GM12873 (cell line): ENCODE data around the gene PDIA2.

ENCODE experiments used
- TF ChIP-seq, protein P1 (sequence below): IDR thresholded peaks from 2 replicates; pipeline ENCODE4 v1.5.1; 2012; ENCODE audit warnings: low read depth, mild to moderate bottlenecking, moderate library complexity, low read length, control low read depth; ENCODE audit not compliant: insufficient read depth; ENCODE audit errors: missing control alignments

PDIA2 gene

GRCh38 chr16:265002-265529 lies 17.9 kb upstream of the PDIA2 start:
- TF ChIP-seq, protein P1, sequence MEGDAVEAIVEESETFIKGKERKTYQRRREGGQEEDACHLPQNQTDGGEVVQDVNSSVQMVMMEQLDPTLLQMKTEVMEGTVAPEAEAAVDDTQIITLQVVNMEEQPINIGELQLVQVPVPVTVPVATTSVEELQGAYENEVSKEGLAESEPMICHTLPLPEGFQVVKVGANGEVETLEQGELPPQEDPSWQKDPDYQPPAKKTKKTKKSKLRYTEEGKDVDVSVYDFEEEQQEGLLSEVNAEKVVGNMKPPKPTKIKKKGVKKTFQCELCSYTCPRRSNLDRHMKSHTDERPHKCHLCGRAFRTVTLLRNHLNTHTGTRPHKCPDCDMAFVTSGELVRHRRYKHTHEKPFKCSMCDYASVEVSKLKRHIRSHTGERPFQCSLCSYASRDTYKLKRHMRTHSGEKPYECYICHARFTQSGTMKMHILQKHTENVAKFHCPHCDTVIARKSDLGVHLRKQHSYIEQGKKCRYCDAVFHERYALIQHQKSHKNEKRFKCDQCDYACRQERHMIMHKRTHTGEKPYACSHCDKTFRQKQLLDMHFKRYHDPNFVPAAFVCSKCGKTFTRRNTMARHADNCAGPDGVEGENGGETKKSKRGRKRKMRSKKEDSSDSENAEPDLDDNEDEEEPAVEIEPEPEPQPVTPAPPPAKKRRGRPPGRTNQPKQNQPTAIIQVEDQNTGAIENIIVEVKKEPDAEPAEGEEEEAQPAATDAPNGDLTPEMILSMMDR, result no peak

GRCh38 chr16:265711-266110 lies 17.3 kb upstream of the PDIA2 start:
- TF ChIP-seq, protein P1, result no peak

- TF ChIP-seq, protein P1, result no peak
Observed at GRCh38 chr16:266258-267164, 16.5 kb upstream of the PDIA2 start.

DNA sequence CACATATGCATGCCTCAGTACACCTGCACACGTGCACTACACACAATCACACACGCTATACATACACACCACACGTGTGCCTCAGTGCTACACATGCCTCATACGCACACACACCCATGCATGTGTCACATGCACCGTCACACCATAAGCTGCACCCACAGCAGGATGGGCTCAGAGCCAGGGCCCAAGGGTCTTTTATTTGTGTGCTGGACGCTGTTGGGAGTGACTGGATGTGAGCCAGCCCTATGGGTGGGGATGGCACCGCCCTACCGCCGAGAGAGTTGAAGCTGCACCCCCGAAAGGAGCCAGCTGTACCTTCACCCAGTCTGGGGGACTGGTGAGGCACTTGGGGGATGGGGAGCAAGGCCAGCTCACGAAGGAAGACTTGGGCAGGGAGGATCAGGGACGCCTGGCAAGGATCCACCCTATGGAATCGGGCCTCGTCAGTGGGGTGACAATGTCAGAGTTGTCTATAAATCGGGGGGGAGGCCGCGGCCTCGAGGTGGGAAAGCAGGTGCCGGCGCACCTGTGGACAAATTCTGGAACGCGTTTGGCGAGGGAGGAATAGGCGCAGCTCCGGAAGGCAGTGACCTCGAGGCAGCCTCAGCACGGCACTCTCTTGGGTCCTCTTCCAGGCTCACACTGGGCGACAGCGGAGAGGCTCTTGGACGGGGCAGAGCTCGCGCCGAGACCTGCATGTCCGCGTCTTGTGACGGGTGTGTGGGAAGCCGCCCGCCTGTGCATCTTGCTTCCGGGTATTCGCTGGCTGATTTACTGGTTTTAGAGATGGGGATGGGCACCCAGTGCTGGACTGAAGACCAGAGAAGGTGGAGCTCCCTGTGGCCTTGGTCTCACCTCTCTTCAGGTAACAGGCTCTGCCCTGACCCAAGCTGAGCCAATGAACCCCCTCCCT lies 14.6 kb upstream of the PDIA2 start:
- TF ChIP-seq, protein P1, result no peak

DNA sequence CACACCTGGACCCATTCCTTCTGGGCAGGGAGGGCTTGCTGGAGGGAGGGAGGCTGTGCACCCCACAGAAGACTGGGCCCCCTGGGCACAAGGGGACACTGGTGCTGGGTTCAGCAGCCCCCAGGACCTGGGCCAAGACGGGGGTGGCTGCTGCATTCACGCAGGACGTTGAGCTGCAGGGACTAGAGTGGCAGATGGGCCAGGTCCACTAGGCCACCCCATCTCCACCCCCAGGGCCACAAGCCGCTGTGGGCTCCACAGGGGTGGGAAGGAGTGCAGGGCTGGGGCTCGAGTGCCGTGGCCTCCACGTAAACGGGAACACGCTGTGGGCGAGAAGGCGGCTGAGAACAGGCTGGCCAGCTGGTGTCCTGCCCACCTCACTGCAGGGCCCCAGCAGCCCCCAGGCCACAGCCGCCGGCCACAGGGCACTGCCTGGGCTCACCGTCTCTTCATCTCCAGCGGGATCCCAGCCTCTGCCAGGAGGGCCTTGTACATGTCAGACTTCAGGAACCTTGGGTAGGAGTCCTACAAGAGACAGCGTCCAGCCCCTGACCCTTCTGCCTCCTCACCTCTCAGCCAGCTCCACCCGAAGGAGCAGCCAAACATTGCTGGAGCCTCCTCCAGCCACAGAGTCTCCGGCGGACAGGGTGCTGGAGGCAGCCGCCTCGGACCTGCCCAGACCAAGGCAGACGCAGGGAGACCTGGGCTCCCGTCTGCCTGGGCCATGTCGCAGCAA lies 13.7 kb upstream of the PDIA2 start:
- TF ChIP-seq, protein P1, result no peak

DNA sequence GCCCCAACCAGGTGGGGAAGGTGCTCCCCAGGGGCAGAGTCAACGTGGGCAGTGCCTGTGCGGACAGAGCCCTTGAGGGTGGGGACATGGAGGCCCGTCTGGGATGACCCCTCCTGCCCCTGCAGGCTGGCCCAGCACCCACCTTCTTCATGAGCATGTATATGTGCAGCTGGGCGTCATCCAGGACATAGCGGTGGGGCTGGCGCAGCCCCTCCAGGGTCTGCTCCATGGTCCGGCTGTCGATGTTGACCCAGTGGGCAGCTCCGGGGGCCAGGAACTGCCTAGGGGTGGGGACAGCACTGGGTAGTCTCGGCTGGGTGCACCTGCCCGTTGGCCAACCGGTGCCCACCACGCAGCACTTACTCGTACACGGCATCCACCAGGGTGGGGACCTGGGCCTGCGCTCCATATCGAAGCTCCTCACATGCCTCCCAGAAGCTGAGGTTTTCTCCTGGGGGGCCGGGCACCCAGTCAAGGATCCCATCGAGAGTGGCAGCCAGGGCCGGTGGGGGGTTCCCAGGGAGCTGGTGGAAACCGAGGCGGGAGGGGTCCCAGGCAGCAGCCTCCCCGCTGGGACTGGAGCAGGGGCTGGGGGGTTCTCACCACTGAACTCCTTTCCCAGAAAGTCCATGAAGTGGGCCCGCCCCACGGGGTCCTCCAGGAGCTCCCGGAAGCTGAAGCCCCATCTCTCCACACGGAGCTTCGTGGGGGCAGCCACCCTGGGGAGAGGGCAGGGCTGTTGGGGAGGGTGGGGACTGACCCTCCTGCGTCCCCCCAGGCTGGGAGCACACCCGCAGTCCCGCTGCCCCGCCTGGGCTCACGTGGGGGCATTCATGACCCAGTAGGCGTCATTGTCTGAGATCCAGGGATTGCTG lies 12.3 kb upstream of the PDIA2 start:
- TF ChIP-seq, protein P1, result no peak
